SH-SY5Y (cell line): ENCODE results near the gene CBFA2T3.

Source experiments
- GATA2 ChIP-seq: IDR thresholded peaks from 2 replicates; pipeline ENCODE4 v1.6.1; 2011; ENCODE audit warnings: mild to moderate bottlenecking, low read depth, low read length
- GATA3 ChIP-seq: IDR thresholded peaks from 2 replicates; pipeline ENCODE4 v1.6.1; 2011; ENCODE audit warnings: low read depth, mild to moderate bottlenecking, low read length, moderate library complexity

DNA sequence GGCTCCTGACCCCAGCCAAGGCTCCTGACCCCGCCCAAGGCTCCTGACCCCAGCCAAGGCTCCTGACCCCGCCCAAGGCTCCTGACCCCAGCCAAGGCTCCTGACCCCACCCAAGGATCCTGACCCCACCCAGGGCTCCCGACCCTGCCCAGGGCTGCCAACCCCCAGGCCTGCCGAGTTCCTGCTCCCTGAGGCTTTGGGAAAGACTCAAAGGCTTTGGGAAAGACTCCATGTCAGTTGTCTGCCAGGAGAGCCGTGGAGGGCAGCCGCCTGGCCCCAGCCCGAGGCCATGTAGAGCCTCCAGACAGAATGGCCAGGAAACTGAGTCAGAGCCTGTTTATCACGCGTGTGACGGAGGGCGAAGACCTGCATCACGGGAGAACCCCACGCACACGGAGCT, 21.1 kb downstream of the CBFA2T3 start:
- TF ChIP-seq GATA2 (no peak), GATA3 (no peak)
